GM12864 (cell line): ENCODE measurements around the gene BIN1.

Experiments
- DNase-seq: peaks from one replicate; pipeline ENCODE4 v3.0.0-alpha.2; 2011; ENCODE audit warnings: low read depth
- H3K4me3 ChIP-seq: 2 replicates; pipeline ENCODE4 v1.5.1; 2011; ENCODE audit warnings: mild to moderate bottlenecking, low read depth, low read length, control low read depth
- CTCF ChIP-seq: IDR thresholded peaks from 2 replicates; pipeline ENCODE4 v1.5.1; 2011; ENCODE audit warnings: low read depth, mild to moderate bottlenecking, moderate library complexity, low read length, control low read depth, inconsistent platforms; ENCODE audit errors: missing control alignments

BIN1 gene

GRCh38 chr2:127104166-127104660 lies 2.7 kb downstream of the BIN1 start:
- H3K4me3 ChIP-seq, result no peak overlapping the region
- DNase-seq, result no peak
- TF ChIP-seq CTCF, result no peak

GRCh38 chr2:127103243-127104165 lies 3.5 kb downstream of the BIN1 start:
- no peak for TF ChIP-seq CTCF
- H3K4me3 ChIP-seq, result no peak overlapping the region
- DNase-seq, result no peak

- TF ChIP-seq CTCF, result no peak
- DNase-seq, result no peak
- H3K4me3 ChIP-seq, result no peak overlapping the region
Measured at GRCh38 chr2:127102521-127103242, 4.3 kb downstream of the BIN1 start.

- no peak for DNase-seq
- no peak overlapping the region for H3K4me3 ChIP-seq
- TF ChIP-seq CTCF, result no peak
Measured at GRCh38 chr2:127101756-127102477, 5.0 kb downstream of the BIN1 start.

GRCh38 chr2:127101048-127101611 lies 5.8 kb downstream of the BIN1 start:
- DNase-seq, result no peak
- H3K4me3 ChIP-seq, result no peak overlapping the region
- no peak for TF ChIP-seq CTCF

GRCh38 chr2:127100251-127101047 lies 6.5 kb downstream of the BIN1 start:
- no peak for DNase-seq
- H3K4me3 ChIP-seq, result no peak overlapping the region
- no peak for TF ChIP-seq CTCF
